Kidney (tissue), 14 donors: ENCODE measurements around the gene IL1F10. TPM values are rescaled to one million over a fixed set of nuclear protein-coding genes. Genes with fewer than 3 reads are reported as not detected.
A peak's percentile ranks its signal among the peaks of the same experiment; 100 is the strongest.

Source experiments
- DNase-seq, 5 donors: peaks; one replicate each; pipeline ENCODE4 v3.0.0-alpha.2; 2013 to 2020
- FAIRE-seq: peaks from 2 replicates; lab custom pipeline; 2012; peaks lifted over from hg19 to GRCh38; lab: Jason Lieb, UNC
- H3K27ac ChIP-seq, 2 donors: one replicate each; pipeline ENCODE4 v1.7.0; 2013; ENCODE audit warnings: low read depth in 2 of 2, low read length in 2 of 2, inconsistent platforms in 1 of 2
- H3K27me3 ChIP-seq: one replicate; pipeline ENCODE4 v1.7.1; 2013; ENCODE audit warnings: low read length, inconsistent platforms; ENCODE audit not compliant: control insufficient read depth, insufficient read depth
- H3K36me3 ChIP-seq, 3 donors: one replicate each; pipeline versions ENCODE4 v1.7.0 to v1.7.1; 2013; ENCODE audit warnings: low read length in 3 of 3, control low read depth in 1 of 3, inconsistent platforms in 1 of 3; ENCODE audit not compliant: insufficient read depth in 3 of 3, control insufficient read depth in 2 of 3
- H3K4me1 ChIP-seq, 3 donors: one replicate each; pipeline versions ENCODE4 v1.7.0 to v1.7.1; 2013; ENCODE audit warnings: low read length in 3 of 3, inconsistent platforms in 1 of 3, low read depth in 1 of 3; ENCODE audit not compliant: control insufficient read depth in 2 of 3, insufficient read depth in 2 of 3
- H3K4me3 ChIP-seq, 3 donors: one replicate each; pipeline versions ENCODE4 v1.7.0 to v1.8.1; 2013; ENCODE audit warnings: low read length in 3 of 3, control low read depth in 1 of 3, inconsistent platforms in 1 of 3
- H3K9ac ChIP-seq, 3 donors: one replicate each; pipeline versions ENCODE4 v1.7.0 to v1.7.1; 2013; ENCODE audit warnings: low read length in 3 of 3, control low read depth in 1 of 3, inconsistent platforms in 1 of 3
- H3K9me3 ChIP-seq, 3 donors: one replicate each; pipeline versions ENCODE4 v1.7.0 to v1.7.1; 2013; ENCODE audit warnings: low read length in 3 of 3, control low read depth in 1 of 3, inconsistent platforms in 1 of 3; ENCODE audit not compliant: control insufficient read depth in 2 of 3, insufficient read depth in 1 of 3
- intact Hi-C: fragments of 100-400 bp; cut with DNase I; formaldehyde crosslinking; loops from one replicate; pipeline ENCODE4 v1.11.1; 2022
- polyA plus RNA-seq: library from polyadenylated mRNA; stranded (reverse); fragments of 350-450 nt; fragmentation: Illumina TruSeq; extraction: RNeasy Lipid Tissue Mini Kit (QIAGEN cat#74804); gene quantifications from one replicate; pipeline ENCODE4 v1.2.3, GENCODE V29; 2014; ENCODE audit warnings: low read depth, low replicate concordance; ENCODE audit not compliant: insufficient read depth
- total RNA-seq: library from RNA; stranded (reverse); fragmentation: NEBNext Ultra II Directional; extraction: Animal tissue kit (Norgen Biotek cat#: 25700); gene quantifications from one replicate; pipeline ENCODE4 v1.2.1, GENCODE V29; 2021
- TF ChIP-seq, protein P1 (sequence below): IDR thresholded peaks from 3 replicates; pipeline ENCODE4 v1.5.1; 2012; ENCODE audit warnings: mild to moderate bottlenecking, moderate library complexity, borderline replicate concordance; ENCODE audit not compliant: insufficient read depth; ENCODE audit errors: extremely low read depth
- donor health status: control.
- donor health status: control.
- donor health status: control.
- donor health status: control.
- donor health status: control.
- donor health status: DM: yes; HTN: yes; CAD: no.
- donor health status: Normal renal cell carcinoma (clear cell type).

The IL1F10 gene
- total and polyA plus RNA-seq, 2 donors from 2014 or later, result not detected

DNA sequence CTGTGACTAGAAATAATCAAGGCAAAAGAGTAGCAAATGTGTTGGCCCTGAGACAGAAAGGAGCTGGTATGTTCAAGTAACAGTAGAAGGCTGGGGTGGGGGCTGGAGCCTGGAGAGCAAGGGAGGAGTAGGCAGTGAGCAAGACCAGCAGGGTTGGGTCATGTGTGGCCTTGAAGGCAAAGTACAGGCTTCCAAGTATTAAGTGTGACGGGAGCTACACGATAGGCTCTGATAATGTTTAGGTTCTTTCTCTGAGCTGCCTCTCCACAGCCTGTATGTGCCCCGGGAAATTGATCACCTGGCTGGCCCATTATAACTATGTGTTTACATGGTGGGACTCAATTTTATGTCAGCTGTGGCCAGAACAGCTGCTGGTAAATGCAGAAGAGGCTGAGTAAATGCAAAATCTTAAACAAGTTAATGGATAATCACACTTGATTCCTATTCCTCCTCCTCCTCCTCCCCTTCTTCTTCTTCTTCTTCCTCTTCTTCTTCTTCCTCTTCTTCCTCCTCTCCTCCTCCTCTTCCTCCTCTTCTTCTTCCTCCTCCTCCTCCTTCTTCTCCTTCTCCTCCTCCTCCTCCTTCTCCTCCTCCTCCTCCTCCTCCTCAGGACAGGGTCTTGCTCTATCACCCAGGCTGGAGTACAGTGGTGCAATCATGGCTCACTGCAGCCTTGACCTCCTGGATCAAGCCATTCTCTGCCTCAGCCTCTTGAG, 9.3 kb downstream of the IL1F10 start:
- H3K4me3 ChIP-seq, result no peak overlapping the region
- no peaks in the 10 kb centered on the region for H3K4me1 ChIP-seq
- H3K27ac ChIP-seq, result no peak overlapping the region
- no peaks in the 10 kb centered on the region for H3K27me3 ChIP-seq
- FAIRE-seq (no peak), DNase-seq (no peak)
- no peaks in the 10 kb centered on the region for H3K9me3 ChIP-seq
- TF ChIP-seq, protein P1, sequence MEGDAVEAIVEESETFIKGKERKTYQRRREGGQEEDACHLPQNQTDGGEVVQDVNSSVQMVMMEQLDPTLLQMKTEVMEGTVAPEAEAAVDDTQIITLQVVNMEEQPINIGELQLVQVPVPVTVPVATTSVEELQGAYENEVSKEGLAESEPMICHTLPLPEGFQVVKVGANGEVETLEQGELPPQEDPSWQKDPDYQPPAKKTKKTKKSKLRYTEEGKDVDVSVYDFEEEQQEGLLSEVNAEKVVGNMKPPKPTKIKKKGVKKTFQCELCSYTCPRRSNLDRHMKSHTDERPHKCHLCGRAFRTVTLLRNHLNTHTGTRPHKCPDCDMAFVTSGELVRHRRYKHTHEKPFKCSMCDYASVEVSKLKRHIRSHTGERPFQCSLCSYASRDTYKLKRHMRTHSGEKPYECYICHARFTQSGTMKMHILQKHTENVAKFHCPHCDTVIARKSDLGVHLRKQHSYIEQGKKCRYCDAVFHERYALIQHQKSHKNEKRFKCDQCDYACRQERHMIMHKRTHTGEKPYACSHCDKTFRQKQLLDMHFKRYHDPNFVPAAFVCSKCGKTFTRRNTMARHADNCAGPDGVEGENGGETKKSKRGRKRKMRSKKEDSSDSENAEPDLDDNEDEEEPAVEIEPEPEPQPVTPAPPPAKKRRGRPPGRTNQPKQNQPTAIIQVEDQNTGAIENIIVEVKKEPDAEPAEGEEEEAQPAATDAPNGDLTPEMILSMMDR, result no peak
- no peaks in the 10 kb centered on the region for H3K36me3 ChIP-seq
- intact Hi-C loops, result no loop called here
- no peak overlapping the region for H3K9ac ChIP-seq

- no peak overlapping the region for H3K4me3 ChIP-seq
- no peak overlapping the region for H3K27ac ChIP-seq
- no peak overlapping the region for H3K9ac ChIP-seq
- no peak for FAIRE-seq
- no peaks in the 10 kb centered on the region for H3K4me1 ChIP-seq
- TF ChIP-seq, protein P1, result no peak
- H3K9me3 ChIP-seq, result no peaks in the 10 kb centered on the region
- intact Hi-C loops, result no loop called here
- H3K36me3 ChIP-seq, result no peaks in the 10 kb centered on the region
- H3K27me3 ChIP-seq, result no peaks in the 10 kb centered on the region
- DNase-seq, result no peak
Observed at GRCh38 chr2:113077921-113078320, 10.2 kb downstream of the IL1F10 start.

GRCh38 chr2:113078350-113078839, 10.6 kb downstream of the IL1F10 start:
- intact Hi-C loops, result no loop called here
- FAIRE-seq (no peak), DNase-seq (peak in 1 of 5 donors; percentile 13)
- TF ChIP-seq, protein P1, result no peak
- Histone ChIP-seq H3K9ac (no peak overlapping the region), H3K4me1 (no peaks in the 10 kb centered on the region), H3K9me3 (no peaks in the 10 kb centered on the region), H3K27ac (no peak overlapping the region), H3K4me3 (no peak overlapping the region), H3K27me3 (no peaks in the 10 kb centered on the region), H3K36me3 (no peaks in the 10 kb centered on the region)
